ENCODE measurements around the gene HOXC9.
A peak's percentile ranks its signal among the peaks of the same experiment; 100 is the strongest.

The HOXC9 gene

DNA sequence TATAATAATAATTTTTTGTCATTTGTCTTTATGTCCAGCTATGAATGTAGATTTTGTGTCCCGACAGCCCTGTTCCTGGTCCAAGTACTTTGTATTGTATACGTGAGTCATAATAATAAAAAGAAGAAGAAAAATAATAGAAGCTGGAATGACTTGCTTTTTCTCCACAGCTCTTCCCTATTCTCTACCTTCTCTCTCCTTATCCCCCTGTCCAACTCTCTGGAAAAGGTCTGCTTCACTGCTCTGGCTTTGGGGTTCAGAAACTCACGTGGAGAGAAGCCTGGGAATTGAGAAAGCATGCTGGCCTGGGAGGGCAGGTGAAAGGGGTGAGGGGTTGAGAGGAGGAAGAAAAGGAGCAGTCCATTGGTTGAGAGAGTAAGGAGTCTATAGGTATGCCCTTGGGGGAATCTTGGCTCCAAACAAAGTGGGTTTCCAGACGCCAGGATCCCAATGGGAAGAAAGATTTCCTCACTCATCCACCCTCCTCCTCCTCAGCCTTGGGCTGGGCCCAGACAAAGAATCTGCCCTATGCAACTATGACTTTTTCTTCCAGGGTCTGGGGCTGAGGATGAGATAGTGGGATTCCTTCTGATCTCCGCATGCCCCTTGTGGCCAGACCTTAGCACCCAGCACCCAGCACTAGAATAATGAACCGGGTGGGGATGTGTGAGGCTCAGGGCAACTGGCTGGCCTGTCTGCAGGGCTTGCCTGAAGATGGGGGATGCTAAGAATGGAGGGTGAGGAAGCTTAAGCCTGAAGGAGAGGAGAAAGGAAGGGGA lies 12.9 kb downstream of the HOXC9 start:
- Histone ChIP-seq H3K4me3 (ENCODE audit: low read length in 2 of 2) (no peak overlapping the region), H3K27ac (ENCODE audit: low read length) (no peak overlapping the region), H3K27me3 (ENCODE audit: control insufficient read depth in 1 of 2, insufficient read depth in 2 of 2, low read length in 2 of 2) (peaks cover 76 to 87% of the 10 kb centered on the region in 2 donors), H3K9me3 (ENCODE audit: control insufficient read depth in 2 of 2, low read length in 2 of 2) (no peaks in the 10 kb centered on the region), H3K9ac (ENCODE audit: low read length in 2 of 2) (no peak overlapping the region), H3K4me1 (ENCODE audit: control insufficient read depth, insufficient read depth, low read length) (peaks cover 13% of the 10 kb centered on the region), H3K36me3 (ENCODE audit: control insufficient read depth in 2 of 2, insufficient read depth in 2 of 2, low read length in 2 of 2) (no peaks in the 10 kb centered on the region)

DNA sequence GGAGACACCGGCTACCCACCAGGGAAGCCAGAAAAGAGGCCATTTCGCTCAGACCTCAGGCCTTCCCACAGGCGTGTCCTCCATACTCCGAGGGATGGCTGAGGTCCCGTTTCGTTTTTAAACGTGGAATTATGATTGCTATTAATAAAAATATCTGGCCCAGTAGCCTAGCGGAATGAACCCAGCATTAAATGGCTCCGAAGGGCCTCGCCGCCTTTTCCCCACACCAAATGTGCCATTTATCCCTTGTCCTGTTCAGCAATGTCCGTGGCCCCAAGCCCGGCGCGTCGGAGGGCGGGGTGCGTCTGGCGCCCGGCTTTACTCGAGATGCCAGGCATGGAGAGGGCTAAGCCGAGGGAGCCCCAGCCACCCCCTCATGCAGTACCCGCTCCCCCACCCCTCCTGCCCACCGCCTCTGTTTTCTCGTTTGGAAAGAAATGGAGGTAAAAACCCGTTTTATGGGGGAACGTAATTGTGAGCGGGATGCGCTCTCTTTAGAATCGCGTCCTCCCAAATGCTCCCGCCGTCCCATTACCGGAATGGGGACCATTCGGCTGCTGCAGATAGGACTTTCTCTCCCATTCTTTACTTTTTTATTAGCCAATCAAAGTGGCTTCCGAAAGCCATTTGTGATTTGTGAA lies 14.5 kb downstream of the HOXC9 start:
- peak overlapping the region in 1 of 2 donors; percentile 29 for H3K4me3 ChIP-seq (ENCODE audit: low read length in 2 of 2)

DNA sequence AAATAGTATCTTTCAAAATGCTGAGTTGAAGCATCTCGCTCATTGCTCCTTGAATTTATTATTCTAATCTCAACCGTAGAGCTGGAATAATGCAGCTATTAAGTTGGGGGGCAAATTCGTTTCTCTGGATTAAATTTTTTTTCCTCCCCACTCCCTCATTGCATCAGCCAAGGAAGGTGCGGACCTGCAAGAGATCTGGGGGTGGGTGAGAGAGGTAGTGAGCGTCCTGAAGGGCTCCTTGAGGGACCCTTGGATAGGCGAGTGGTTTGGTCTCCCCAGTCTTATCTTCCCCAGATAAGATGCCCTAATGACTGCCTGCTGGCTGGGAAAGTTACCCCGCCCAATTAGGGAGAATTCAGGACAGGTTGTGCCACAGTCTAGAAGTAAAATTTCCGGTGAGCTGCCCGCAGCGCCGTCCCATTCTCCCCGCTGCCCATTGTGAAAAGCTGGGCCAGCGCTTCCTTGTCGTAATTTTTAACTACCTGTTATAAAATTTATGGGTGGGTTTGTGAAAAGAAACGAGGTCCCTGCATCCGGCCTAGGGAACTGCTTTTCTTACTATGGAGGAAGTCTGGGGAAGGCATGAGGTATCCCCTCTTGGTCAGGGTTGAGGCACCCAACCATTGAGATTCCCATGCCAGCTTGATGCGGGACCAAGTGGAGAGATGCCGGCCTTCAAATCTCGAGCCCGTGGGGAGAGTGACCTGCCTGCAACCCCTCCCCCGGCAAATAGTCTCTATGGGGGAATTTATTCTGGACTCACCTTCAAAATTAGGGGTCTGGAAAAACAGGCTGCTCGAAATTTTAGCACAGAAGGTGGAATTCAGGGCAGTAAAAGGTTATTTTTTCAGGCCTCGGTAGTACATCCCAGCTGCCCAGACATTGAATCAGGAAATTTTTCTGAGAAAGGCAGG lies 15.3 kb downstream of the HOXC9 start:
- H3K27me3 ChIP-seq (ENCODE audit: control insufficient read depth in 1 of 2, insufficient read depth in 2 of 2, low read length in 2 of 2) = peaks cover 74 to 88% of the 10 kb centered on the region in 2 donors
- H3K27ac ChIP-seq (ENCODE audit: low read length) = no peak overlapping the region
- H3K4me1 ChIP-seq (ENCODE audit: control insufficient read depth, insufficient read depth, low read length) = peaks cover 15% of the 10 kb centered on the region
- no peaks in the 10 kb centered on the region for H3K36me3 ChIP-seq (ENCODE audit: control insufficient read depth in 2 of 2, insufficient read depth in 2 of 2, low read length in 2 of 2)
- no peaks in the 10 kb centered on the region for H3K9me3 ChIP-seq (ENCODE audit: control insufficient read depth in 2 of 2, low read length in 2 of 2)
- no peak overlapping the region for H3K9ac ChIP-seq (ENCODE audit: low read length in 2 of 2)
- no peak overlapping the region for H3K4me3 ChIP-seq (ENCODE audit: low read length in 2 of 2)

More for the DNA sequence above, 14.5 kb downstream of the HOXC9 start:
- H3K36me3 ChIP-seq (ENCODE audit: control insufficient read depth in 2 of 2, insufficient read depth in 2 of 2, low read length in 2 of 2) = no peaks in the 10 kb centered on the region
- H3K9ac ChIP-seq (ENCODE audit: low read length in 2 of 2) = no peak overlapping the region
- no peak overlapping the region for H3K27ac ChIP-seq (ENCODE audit: low read length)
- H3K9me3 ChIP-seq (ENCODE audit: control insufficient read depth in 2 of 2, low read length in 2 of 2) = no peaks in the 10 kb centered on the region
- H3K27me3 ChIP-seq (ENCODE audit: control insufficient read depth in 1 of 2, insufficient read depth in 2 of 2, low read length in 2 of 2) = peaks cover 75 to 88% of the 10 kb centered on the region in 2 donors
- H3K4me1 ChIP-seq (ENCODE audit: control insufficient read depth, insufficient read depth, low read length) = peaks cover 17% of the 10 kb centered on the region

DNA sequence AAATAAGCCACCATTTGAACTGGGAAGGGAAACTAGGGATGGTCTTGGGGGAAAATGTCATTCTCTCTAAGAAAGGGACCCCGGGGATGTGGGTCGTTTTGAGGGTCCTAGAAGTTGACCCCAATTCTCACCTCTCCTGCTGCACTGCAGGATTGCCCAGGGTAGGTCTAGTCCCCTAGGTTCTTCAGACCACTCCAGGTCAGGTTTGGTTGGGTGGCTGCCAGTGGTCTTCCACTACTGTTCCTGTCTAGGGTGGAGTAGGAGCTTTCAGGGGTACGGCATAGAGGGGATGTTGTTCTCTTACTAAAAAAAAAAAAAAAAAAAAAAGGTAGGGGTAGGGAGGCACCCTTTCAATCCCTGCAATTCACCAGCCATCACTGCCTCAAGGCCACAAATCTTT lies 16.1 kb downstream of the HOXC9 start:
- Histone ChIP-seq H3K4me3 (ENCODE audit: low read length in 2 of 2) (no peak overlapping the region), H3K36me3 (ENCODE audit: control insufficient read depth in 2 of 2, insufficient read depth in 2 of 2, low read length in 2 of 2) (no peaks in the 10 kb centered on the region), H3K27ac (ENCODE audit: low read length) (no peak overlapping the region), H3K9me3 (ENCODE audit: control insufficient read depth in 2 of 2, low read length in 2 of 2) (no peaks in the 10 kb centered on the region), H3K9ac (ENCODE audit: low read length in 2 of 2) (no peak overlapping the region), H3K27me3 (ENCODE audit: control insufficient read depth in 1 of 2, insufficient read depth in 2 of 2, low read length in 2 of 2) (peaks cover 74 to 88% of the 10 kb centered on the region in 2 donors), H3K4me1 (ENCODE audit: control insufficient read depth, insufficient read depth, low read length) (peaks cover 15% of the 10 kb centered on the region)

DNA sequence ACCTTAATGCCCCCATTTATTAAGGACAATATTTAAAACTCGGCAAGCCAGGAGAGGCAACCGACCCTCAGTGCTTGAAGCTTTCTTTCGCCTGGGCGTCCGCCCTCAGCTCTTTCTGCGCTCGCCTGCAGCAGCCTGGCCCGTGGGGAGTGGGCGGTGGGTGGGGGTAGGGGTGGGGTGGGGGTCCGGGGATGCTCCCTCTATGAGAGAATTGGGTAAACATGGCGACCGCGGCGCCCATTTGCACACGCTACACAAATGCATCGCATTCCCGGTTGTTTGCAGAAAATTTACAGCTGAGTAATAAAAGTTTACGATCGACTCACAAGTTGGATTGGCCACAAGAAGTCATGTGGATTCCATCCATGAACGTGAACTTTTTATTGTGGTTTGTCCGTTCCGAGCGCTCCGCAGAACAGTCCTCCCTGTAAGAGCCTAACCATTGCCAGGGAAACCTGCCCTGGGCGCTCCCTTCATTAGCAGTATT lies 16.6 kb downstream of the HOXC9 start:
- H3K9ac ChIP-seq (ENCODE audit: low read length in 2 of 2) = no peak overlapping the region
- H3K27me3 ChIP-seq (ENCODE audit: control insufficient read depth in 1 of 2, insufficient read depth in 2 of 2, low read length in 2 of 2) = peaks cover 75 to 88% of the 10 kb centered on the region in 2 donors
- peaks cover 14% of the 10 kb centered on the region for H3K4me1 ChIP-seq (ENCODE audit: control insufficient read depth, insufficient read depth, low read length)
- no peaks in the 10 kb centered on the region for H3K9me3 ChIP-seq (ENCODE audit: control insufficient read depth in 2 of 2, low read length in 2 of 2)
- no peak overlapping the region for H3K27ac ChIP-seq (ENCODE audit: low read length)
- H3K4me3 ChIP-seq (ENCODE audit: low read length in 2 of 2) = no peak overlapping the region
- no peaks in the 10 kb centered on the region for H3K36me3 ChIP-seq (ENCODE audit: control insufficient read depth in 2 of 2, insufficient read depth in 2 of 2, low read length in 2 of 2)

DNA sequence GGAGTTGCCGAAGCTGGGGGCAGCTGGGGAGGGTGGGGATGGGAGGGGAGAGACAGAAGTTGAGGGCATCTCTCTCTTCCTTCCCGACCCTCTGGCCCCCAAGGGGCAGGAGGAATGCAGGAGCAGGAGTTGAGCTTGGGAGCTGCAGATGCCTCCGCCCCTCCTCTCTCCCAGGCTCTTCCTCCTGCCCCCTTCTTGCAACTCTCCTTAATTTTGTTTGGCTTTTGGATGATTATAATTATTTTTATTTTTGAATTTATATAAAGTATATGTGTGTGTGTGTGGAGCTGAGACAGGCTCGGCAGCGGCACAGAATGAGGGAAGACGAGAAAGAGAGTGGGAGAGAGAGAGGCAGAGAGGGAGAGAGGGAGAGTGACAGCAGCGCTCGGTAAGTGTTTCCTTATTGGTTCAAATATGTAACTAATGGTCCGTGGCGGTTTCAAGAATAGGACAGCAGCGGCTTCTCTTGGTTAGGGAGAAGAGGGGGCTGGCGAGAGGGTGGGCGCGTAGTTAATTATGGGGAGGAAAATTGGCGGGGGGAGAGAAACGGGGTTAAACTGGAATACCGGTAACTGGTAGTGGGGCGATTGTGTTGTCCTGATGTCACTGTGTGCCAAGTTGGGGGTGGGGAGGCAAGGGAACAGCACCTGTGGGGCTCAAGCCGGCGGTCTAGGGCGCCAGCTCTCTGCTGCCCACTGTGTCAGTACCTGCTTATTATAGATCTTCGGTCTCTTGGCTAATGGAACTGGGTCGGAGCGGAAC lies 17.2 kb downstream of the HOXC9 start:
- no peak overlapping the region for H3K27ac ChIP-seq (ENCODE audit: low read length)
- H3K27me3 ChIP-seq (ENCODE audit: control insufficient read depth in 1 of 2, insufficient read depth in 2 of 2, low read length in 2 of 2) = peaks cover 78 to 87% of the 10 kb centered on the region in 2 donors
- peak overlapping the region; percentile 46 to 61 for H3K4me3 ChIP-seq (ENCODE audit: low read length in 2 of 2)
- no peaks in the 10 kb centered on the region for H3K9me3 ChIP-seq (ENCODE audit: control insufficient read depth in 2 of 2, low read length in 2 of 2)
- H3K36me3 ChIP-seq (ENCODE audit: control insufficient read depth in 2 of 2, insufficient read depth in 2 of 2, low read length in 2 of 2) = no peaks in the 10 kb centered on the region
- peaks cover 13% of the 10 kb centered on the region for H3K4me1 ChIP-seq (ENCODE audit: control insufficient read depth, insufficient read depth, low read length)
- no peak overlapping the region for H3K9ac ChIP-seq (ENCODE audit: low read length in 2 of 2)

DNA sequence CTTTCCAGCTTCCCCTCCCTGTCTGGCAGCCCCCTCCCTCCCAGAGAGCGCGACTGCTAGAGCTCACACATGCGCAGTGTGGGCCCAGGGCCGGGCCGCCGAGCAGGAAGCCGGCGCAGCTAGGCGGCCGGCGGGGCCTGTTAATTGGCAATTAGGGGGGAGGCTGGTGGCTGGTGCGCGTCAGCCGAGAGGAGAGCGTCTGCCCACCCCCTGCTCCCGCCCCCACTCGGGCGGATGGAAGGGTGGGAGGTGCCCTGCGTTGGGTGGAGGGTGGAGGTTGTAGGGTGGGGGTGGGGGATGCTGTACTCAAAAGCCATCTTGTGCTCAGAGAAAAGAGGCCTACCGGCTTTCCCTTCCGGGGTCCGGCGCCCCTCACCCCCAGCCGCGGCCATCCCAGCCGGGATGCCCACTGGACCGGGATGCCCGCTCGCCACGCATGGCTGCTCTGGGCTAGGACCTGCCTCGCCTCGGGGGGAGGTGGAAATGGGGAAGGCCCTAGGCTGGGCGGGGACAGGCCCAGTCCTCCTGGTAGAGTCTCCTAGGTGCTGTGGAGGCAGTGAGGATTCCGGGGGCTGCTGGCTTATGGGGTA lies 18.0 kb downstream of the HOXC9 start:
- H3K9ac ChIP-seq (ENCODE audit: low read length in 2 of 2) = peak overlapping the region in 1 of 2 donors; percentile 15

DNA sequence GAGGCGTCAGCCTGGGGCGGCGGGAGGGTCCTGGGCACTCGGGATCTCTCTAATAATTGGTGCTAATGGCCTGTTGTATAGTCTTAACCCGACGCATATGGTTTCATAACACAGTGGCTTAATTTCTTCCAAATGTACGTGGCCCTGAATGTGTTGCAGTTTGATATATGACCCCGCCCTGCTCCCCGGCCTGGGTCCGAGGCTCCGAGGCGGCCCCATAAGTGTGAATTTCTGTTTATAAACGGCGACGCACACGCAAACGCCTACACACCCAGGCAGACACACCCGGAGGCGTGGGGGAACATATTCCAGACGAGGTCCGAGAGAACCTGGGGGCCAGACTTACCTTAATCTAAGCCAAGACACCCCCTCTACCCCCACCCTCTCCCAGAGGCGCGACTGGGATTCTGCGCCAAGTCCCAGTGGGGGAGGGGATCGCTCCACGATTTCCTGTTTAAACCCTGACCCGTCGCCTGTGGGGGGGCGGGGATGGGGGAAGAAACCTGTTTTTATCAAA lies 18.6 kb downstream of the HOXC9 start:
- H3K9ac ChIP-seq (ENCODE audit: low read length in 2 of 2) = peak overlapping the region in 1 of 2 donors; percentile 15
- H3K27me3 ChIP-seq (ENCODE audit: control insufficient read depth in 1 of 2, insufficient read depth in 2 of 2, low read length in 2 of 2) = peaks cover 75 to 86% of the 10 kb centered on the region in 2 donors
- peak overlapping the region in 1 of 2 donors; percentile 61 for H3K4me3 ChIP-seq (ENCODE audit: low read length in 2 of 2)
- H3K36me3 ChIP-seq (ENCODE audit: control insufficient read depth in 2 of 2, insufficient read depth in 2 of 2, low read length in 2 of 2) = no peaks in the 10 kb centered on the region
- no peak overlapping the region for H3K27ac ChIP-seq (ENCODE audit: low read length)
- peaks cover 13% of the 10 kb centered on the region for H3K4me1 ChIP-seq (ENCODE audit: control insufficient read depth, insufficient read depth, low read length)
- H3K9me3 ChIP-seq (ENCODE audit: control insufficient read depth in 2 of 2, low read length in 2 of 2) = no peaks in the 10 kb centered on the region

More for the DNA sequence above, 18.0 kb downstream of the HOXC9 start:
- Histone ChIP-seq H3K4me1 (ENCODE audit: control insufficient read depth, insufficient read depth, low read length) (peaks cover 13% of the 10 kb centered on the region), H3K36me3 (ENCODE audit: control insufficient read depth in 2 of 2, insufficient read depth in 2 of 2, low read length in 2 of 2) (no peaks in the 10 kb centered on the region), H3K27ac (ENCODE audit: low read length) (no peak overlapping the region), H3K9me3 (ENCODE audit: control insufficient read depth in 2 of 2, low read length in 2 of 2) (no peaks in the 10 kb centered on the region), H3K27me3 (ENCODE audit: control insufficient read depth in 1 of 2, insufficient read depth in 2 of 2, low read length in 2 of 2) (peaks cover 77 to 86% of the 10 kb centered on the region in 2 donors), H3K4me3 (ENCODE audit: low read length in 2 of 2) (peak overlapping the region; percentile 46 to 61)

DNA sequence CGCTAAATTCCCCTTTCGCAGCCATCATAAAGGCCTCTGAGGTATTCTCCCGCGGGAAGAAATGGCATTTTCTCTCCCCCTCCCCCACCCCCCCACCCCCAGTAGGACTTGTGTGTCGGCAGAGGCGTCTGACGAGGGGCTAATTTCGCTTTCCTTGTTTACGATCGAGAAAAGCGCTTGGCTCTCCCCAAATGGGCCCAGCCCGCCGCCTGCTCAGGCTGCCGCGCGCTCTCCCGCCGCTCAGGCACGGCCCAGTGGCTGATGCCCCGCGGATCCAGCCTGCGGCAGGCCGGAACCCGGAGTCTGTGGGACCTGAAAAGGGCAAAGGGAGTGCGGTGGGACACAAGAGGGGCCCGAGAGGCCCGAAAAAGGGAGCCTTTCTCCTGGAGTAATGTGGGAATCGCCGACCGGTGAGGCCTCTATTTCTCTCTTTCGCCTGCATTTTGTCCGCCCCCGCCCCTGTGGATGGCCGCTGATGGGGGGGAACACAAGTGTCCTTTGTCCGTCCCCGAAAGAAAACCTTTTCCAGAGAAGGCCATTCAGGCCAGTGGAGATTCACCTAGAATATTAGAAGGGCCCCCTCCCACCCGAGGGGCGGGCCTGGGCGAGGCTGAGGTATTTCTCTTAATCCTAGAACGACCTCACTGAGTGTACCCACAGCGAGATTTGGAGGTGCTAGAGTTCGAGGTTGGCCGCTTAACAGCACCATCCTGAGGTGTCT lies 19.3 kb downstream of the HOXC9 start:
- no peak overlapping the region for H3K9ac ChIP-seq (ENCODE audit: low read length in 2 of 2)
- H3K9me3 ChIP-seq (ENCODE audit: control insufficient read depth in 2 of 2, low read length in 2 of 2) = no peaks in the 10 kb centered on the region
- H3K4me3 ChIP-seq (ENCODE audit: low read length in 2 of 2) = no peak overlapping the region
- H3K27me3 ChIP-seq (ENCODE audit: control insufficient read depth in 1 of 2, insufficient read depth in 2 of 2, low read length in 2 of 2) = peaks cover 76 to 86% of the 10 kb centered on the region in 2 donors
- no peaks in the 10 kb centered on the region for H3K36me3 ChIP-seq (ENCODE audit: control insufficient read depth in 2 of 2, insufficient read depth in 2 of 2, low read length in 2 of 2)
- H3K27ac ChIP-seq (ENCODE audit: low read length) = no peak overlapping the region
- peaks cover 13% of the 10 kb centered on the region for H3K4me1 ChIP-seq (ENCODE audit: control insufficient read depth, insufficient read depth, low read length)

Measured in stomach smooth muscle (tissue), 2 donors.